Neuronal stem cell (in vitro differentiated cells): ENCODE results near the gene CUX1.
"Not testable (repeated sequence)": the region's sequence is repeated elsewhere in the genome, so short reads cannot be mapped to it uniquely, and the experiment has no call there.

Experiments used
- DNase-seq: peaks from one replicate; pipeline ENCODE4 v3.0.0-alpha.2; 2013; ENCODE audit warnings: low spot score
- H2AFZ ChIP-seq: one replicate; pipeline ENCODE4 v1.6.1; 2013; ENCODE audit warnings: mild to moderate bottlenecking, low read length, inconsistent platforms
- H2AK5ac ChIP-seq: 2 replicates; pipeline ENCODE4 v1.6.1; 2013; ENCODE audit warnings: low read depth, mild to moderate bottlenecking, inconsistent platforms, low read length, moderate library complexity, mixed read lengths
- H2BK120ac ChIP-seq: 2 replicates; pipeline ENCODE4 v1.6.1; 2013; ENCODE audit warnings: low read depth, mild to moderate bottlenecking, inconsistent platforms, low read length, moderate library complexity, mixed read lengths
- H2BK12ac ChIP-seq: one replicate; pipeline ENCODE4 v1.6.1; 2013; ENCODE audit warnings: low read length, inconsistent platforms
- H2BK15ac ChIP-seq: 2 replicates; pipeline ENCODE4 v1.6.1; 2013; ENCODE audit warnings: mild to moderate bottlenecking, low read length, inconsistent platforms, mixed read lengths
- H2BK5ac ChIP-seq: one replicate; pipeline ENCODE4 v1.6.1; 2013; ENCODE audit warnings: inconsistent platforms, mild to moderate bottlenecking, low read length, moderate library complexity
- H3K14ac ChIP-seq: one replicate; pipeline ENCODE4 v1.6.1; 2013; ENCODE audit warnings: low read length, inconsistent platforms
- H3K18ac ChIP-seq: 2 replicates; pipeline ENCODE4 v1.6.1; 2013; ENCODE audit warnings: low read length, inconsistent platforms
- H3K23ac ChIP-seq: 2 replicates; pipeline ENCODE4 v1.6.1; 2013; ENCODE audit warnings: low read depth, mild to moderate bottlenecking, mixed read lengths, low read length, inconsistent platforms; ENCODE audit not compliant: poor library complexity
- H3K27ac ChIP-seq: replicated peaks from 3 replicates; pipeline ENCODE4 v1.5.1; 2013; ENCODE audit warnings: low read length, inconsistent platforms
- H3K27me3 ChIP-seq, 3 experiments: 2 replicates each; pipeline ENCODE4 v1.6.1; 2013; ENCODE audit warnings: low read length in 3 of 3, mild to moderate bottlenecking in 2 of 3, inconsistent platforms in 1 of 3, low read depth in 1 of 3, mixed read lengths in 1 of 3, moderate library complexity in 1 of 3; ENCODE audit not compliant: control insufficient read depth in 3 of 3, insufficient read depth in 3 of 3
- H3K36me3 ChIP-seq, 2 donors: replicated peaks in 1 of 2; 2 replicates each; pipeline ENCODE4 v1.6.1; 2013; ENCODE audit warnings: low read length in 2 of 2; ENCODE audit not compliant: control insufficient read depth in 2 of 2, insufficient read depth in 2 of 2
- H3K4ac ChIP-seq: 2 replicates; pipeline ENCODE4 v1.6.1; 2013; ENCODE audit warnings: inconsistent platforms, mild to moderate bottlenecking, low read length, moderate library complexity
- H3K4me1 ChIP-seq, 2 donors: 1 replicate in 1 of 2; 2 replicates in 1 of 2; pipeline ENCODE4 v1.6.1; 2013; ENCODE audit warnings: low read length in 2 of 2, low read depth in 1 of 2; ENCODE audit not compliant: control insufficient read depth in 2 of 2, insufficient read depth in 1 of 2
- H3K4me2 ChIP-seq: one replicate; pipeline ENCODE4 v1.6.1; 2013; ENCODE audit warnings: mild to moderate bottlenecking, low read length, inconsistent platforms; ENCODE audit not compliant: insufficient read depth, poor library complexity, severe bottlenecking
- H3K4me3 ChIP-seq, 2 donors: 2 replicates each; pipeline ENCODE4 v1.5.1; 2013; ENCODE audit warnings: low read length in 2 of 2, mild to moderate bottlenecking in 2 of 2, inconsistent platforms in 1 of 2, moderate library complexity in 1 of 2
- H3K79me1 ChIP-seq: one replicate; pipeline ENCODE4 v1.6.1; 2013; ENCODE audit warnings: low read depth, mild to moderate bottlenecking, inconsistent platforms, low read length, moderate library complexity
- H3K9ac ChIP-seq: one replicate; pipeline ENCODE4 v1.6.1; 2013; ENCODE audit warnings: mild to moderate bottlenecking, low read depth, low read length, inconsistent platforms; ENCODE audit not compliant: poor library complexity
- H3K9me3 ChIP-seq, 2 donors: replicated peaks in 1 of 2; 2 replicates each; pipeline versions ENCODE3 to v1.6.1; 2013; ENCODE audit warnings: low read length in 2 of 2, mild to moderate bottlenecking in 2 of 2, inconsistent platforms in 1 of 2, low read depth in 1 of 2, mixed read lengths in 1 of 2, moderate library complexity in 1 of 2; ENCODE audit not compliant: control insufficient read depth in 2 of 2, insufficient read depth in 1 of 2
- H4K8ac ChIP-seq: one replicate; pipeline ENCODE4 v1.6.1; 2013; ENCODE audit warnings: low read depth, mild to moderate bottlenecking, inconsistent platforms, low read length, moderate library complexity
- H4K91ac ChIP-seq: one replicate; pipeline ENCODE4 v1.6.1; 2013; ENCODE audit warnings: low read length, low read depth, mild to moderate bottlenecking, inconsistent platforms; ENCODE audit not compliant: poor library complexity
- WGBS, 2 donors: extraction: QIAGEN DNeasy Blood & Tissue Kit; methylation state at CpG; one replicate each; pipeline ENCODE4 v1.1.7; 2013; ENCODE audit warnings: missing lambda C conversion rate in 2 of 2, mixed read lengths in 1 of 2; ENCODE audit not compliant: insufficient read length in 2 of 2, insufficient replicate concordance in 1 of 2; ENCODE audit errors: extremely low coverage in 2 of 2; 5-methylcytosine and 5-hydroxymethylcytosine counted together

The CUX1 gene

GRCh38 chr7:102042016-102042656 lies 224.7 kb downstream of the CUX1 start:
- no peak for DNase-seq
- Histone ChIP-seq H3K23ac (no peak overlapping the region), H3K4ac (no peak overlapping the region), H3K18ac (no peak overlapping the region), H3K14ac (no peak overlapping the region), H3K9ac (no peak overlapping the region), H3K36me3 (no peaks in the 10 kb centered on the region), H2AK5ac (no peak overlapping the region), H2BK120ac (no peak overlapping the region), H2AFZ (no peak overlapping the region), H3K4me2 (no peak overlapping the region), H2BK15ac (no peak overlapping the region), H3K79me1 (no peaks in the 10 kb centered on the region), H2BK12ac (no peak overlapping the region), H4K8ac (no peak overlapping the region), H2BK5ac (no peak overlapping the region), H3K9me3 (no peaks in the 10 kb centered on the region), H4K91ac (no peak overlapping the region), H3K27ac (no peak overlapping the region), H3K27me3 (no peaks in the 10 kb centered on the region), H3K4me1 (no peaks in the 10 kb centered on the region), H3K4me3 (no peak overlapping the region)
- WGBS, 2 donors: no CpG with 5 or more reads among the region's 4 CpGs

- not testable (repeated sequence) for H2BK12ac ChIP-seq, H3K9me3 ChIP-seq, H3K14ac ChIP-seq, H3K18ac ChIP-seq, H4K8ac ChIP-seq, H3K4me2 ChIP-seq, H3K79me1 ChIP-seq, H2BK15ac ChIP-seq, H3K36me3 ChIP-seq, DNase-seq, H3K27me3 ChIP-seq, H2BK120ac ChIP-seq, H3K9ac ChIP-seq, H2BK5ac ChIP-seq, H3K23ac ChIP-seq, H2AFZ ChIP-seq, H3K4ac ChIP-seq, H2AK5ac ChIP-seq, H3K27ac ChIP-seq, H3K4me1 ChIP-seq, H4K91ac ChIP-seq, H3K4me3 ChIP-seq
- no CpG with 5 or more reads among the region's 9 CpGs for WGBS, 2 donors
These were observed 225.4 kb downstream of the CUX1 start for GRCh38 chr7:102042796-102043195.

GRCh38 chr7:102044641-102044983 lies 227.2 kb downstream of the CUX1 start:
- Histone ChIP-seq H4K91ac (no peak overlapping the region), H3K4ac (no peak overlapping the region), H3K4me2 (no peak overlapping the region), H3K23ac (no peak overlapping the region), H2BK5ac (peak overlapping the region; percentile 45), H2BK12ac (no peak overlapping the region), H3K79me1 (no peaks in the 10 kb centered on the region), H3K4me1 (no peaks in the 10 kb centered on the region), H2AK5ac (no peak overlapping the region), H3K4me3 (no peak overlapping the region), H2BK120ac (no peak overlapping the region), H3K27ac (no peak overlapping the region), H3K9me3 (no peaks in the 10 kb centered on the region), H3K27me3 (no peaks in the 10 kb centered on the region), H3K18ac (no peak overlapping the region), H2AFZ (no peak overlapping the region), H3K36me3 (no peaks in the 10 kb centered on the region), H3K14ac (no peak overlapping the region), H4K8ac (no peak overlapping the region), H2BK15ac (no peak overlapping the region), H3K9ac (no peak overlapping the region)
- no peak for DNase-seq
- no CpG with 5 or more reads among the region's 6 CpGs for WGBS, 2 donors

- peak overlapping the region; percentile 48 for H3K18ac ChIP-seq
- H2AK5ac ChIP-seq: no peak overlapping the region
- no peak for DNase-seq
- H3K4me3 ChIP-seq: no peak overlapping the region
- H3K4me2 ChIP-seq: no peak overlapping the region
- no peaks in the 10 kb centered on the region for H3K9me3 ChIP-seq
- H3K27me3 ChIP-seq: no peaks in the 10 kb centered on the region
- no peaks in the 10 kb centered on the region for H3K4me1 ChIP-seq
- H3K9ac ChIP-seq: no peak overlapping the region
- H3K36me3 ChIP-seq: no peaks in the 10 kb centered on the region
- H2BK5ac ChIP-seq: peak overlapping the region; percentile 45
- H3K4ac ChIP-seq: no peak overlapping the region
- no peak overlapping the region for H2BK120ac ChIP-seq
- WGBS, 2 donors: no CpG with 5 or more reads among the region's 29 CpGs
- no peak overlapping the region for H2BK15ac ChIP-seq
- no peak overlapping the region for H3K14ac ChIP-seq
- H2AFZ ChIP-seq: no peak overlapping the region
- no peak overlapping the region for H2BK12ac ChIP-seq
- H4K8ac ChIP-seq: no peak overlapping the region
- H4K91ac ChIP-seq: no peak overlapping the region
- H3K79me1 ChIP-seq: no peaks in the 10 kb centered on the region
- peak overlapping the region; percentile 10 for H3K23ac ChIP-seq
- H3K27ac ChIP-seq: no peak overlapping the region
These were observed 227.7 kb downstream of the CUX1 start for GRCh38 chr7:102044984-102045673.
